ENCODE data around the gene NUP133. TPM values are rescaled to one million over a fixed set of nuclear protein-coding genes. Genes with fewer than 3 reads are reported as not detected.
A peak's percentile ranks its signal among the peaks of the same experiment; 100 is the strongest.
"Not testable (repeated sequence)": the region's sequence is repeated elsewhere in the genome, so short reads cannot be mapped to it uniquely, and the experiment has no call there.

NUP133 gene
- total RNA-seq, 1 donor from 2014 or later: 40.0 TPM

- DNase-seq: no peak
Measured at GRCh38 chr1:229448354-229448753, 59.8 kb downstream of the NUP133 start.

GRCh38 chr1:229447809-229448252, 60.3 kb downstream of the NUP133 start:
- DNase-seq: no peak

GRCh38 chr1:229445828-229446227, 62.3 kb downstream of the NUP133 start:
- no peak for DNase-seq

GRCh38 chr1:229440851-229441537, 67.1 kb downstream of the NUP133 start:
- DNase-seq: no peak

- DNase-seq: no peak
Measured at GRCh38 chr1:229438021-229438420, 70.1 kb downstream of the NUP133 start.

GRCh38 chr1:229437443-229437842, 70.7 kb downstream of the NUP133 start:
- no peak for DNase-seq

- DNase-seq: no peak
Measured at GRCh38 chr1:229436201-229436600, 71.9 kb downstream of the NUP133 start.

- no peak for DNase-seq
Measured at GRCh38 chr1:229434641-229435051, 73.5 kb downstream of the NUP133 start.

GRCh38 chr1:229434005-229434640, 74.0 kb downstream of the NUP133 start, which contains the start of gene ACTA1:
ACTA1 (minus strand) TSS chr1:229434094; CDS start chr1:229433115, 979 bp downstream.
- no peak for DNase-seq

- no peak for DNase-seq
Measured at GRCh38 chr1:229433364-229434004, 74.7 kb downstream of the NUP133 start.

- DNase-seq: no peak
Measured at GRCh38 chr1:229432905-229433304, 75.2 kb downstream of the NUP133 start.

- DNase-seq: no peak
Measured at GRCh38 chr1:229432116-229432461, 76.1 kb downstream of the NUP133 start.

- no peak for DNase-seq
Measured at GRCh38 chr1:229431284-229432115, 76.6 kb downstream of the NUP133 start.

- peak; percentile 59 for DNase-seq
Measured at GRCh38 chr1:229430761-229431283, 77.3 kb downstream of the NUP133 start.

GRCh38 chr1:229428256-229428655, 79.9 kb downstream of the NUP133 start:
- no peak for DNase-seq

- DNase-seq: no peak
Measured at GRCh38 chr1:229427572-229427971, 80.6 kb downstream of the NUP133 start.

- DNase-seq: no peak
Measured at GRCh38 chr1:229425564-229426159, 82.5 kb downstream of the NUP133 start.

- DNase-seq: no peak
Measured at GRCh38 chr1:229420765-229421164, 87.4 kb downstream of the NUP133 start.

GRCh38 chr1:229420224-229420623, 87.9 kb downstream of the NUP133 start:
- DNase-seq: no peak

- DNase-seq: not testable (repeated sequence)
Measured at GRCh38 chr1:229418586-229418985, 89.6 kb downstream of the NUP133 start.

- DNase-seq: not testable (repeated sequence)
Measured at GRCh38 chr1:229412810-229413209, 95.3 kb downstream of the NUP133 start.

GRCh38 chr1:229412056-229412455, 96.1 kb downstream of the NUP133 start:
- no peak for DNase-seq

Data from dermis blood vessel endothelial cell (primary cell).